Embryonic facial prominence (tissue), 1 donor: ENCODE data around the gene NAV1.

Experiments used
- DNase-seq: peaks from one replicate; pipeline ENCODE4 v3.0.0-alpha.2; 2016; ENCODE audit errors: extremely low spot score

Gene NAV1

GRCh38 chr1:201503397-201504176, 35.3 kb upstream of the NAV1 start:
- DNase-seq = peak; percentile 83

GRCh38 chr1:201504179-201504631, 34.7 kb upstream of the NAV1 start:
- DNase-seq = no peak

- DNase-seq = no peak
These were observed 34.0 kb upstream of the NAV1 start for GRCh38 chr1:201504799-201505502.

GRCh38 chr1:201505503-201505890, 33.4 kb upstream of the NAV1 start:
- no peak for DNase-seq

- DNase-seq = no peak
These were observed 32.8 kb upstream of the NAV1 start for GRCh38 chr1:201506092-201506491.

- DNase-seq = no peak
These were observed 32.2 kb upstream of the NAV1 start, which contains the start of gene CSRP1 for GRCh38 chr1:201506557-201507359. Gene CSRP1 (minus strand): TSS chr1:201507123. CDS start chr1:201496303, 10,820 bp downstream.

GRCh38 chr1:201507360-201507675, 31.6 kb upstream of the NAV1 start:
- no peak for DNase-seq

- no peak for DNase-seq
These were observed 30.1 kb upstream of the NAV1 start for GRCh38 chr1:201508809-201509208.

GRCh38 chr1:201509601-201510374, 29.1 kb upstream of the NAV1 start:
- no peak for DNase-seq

GRCh38 chr1:201510734-201511133, 28.2 kb upstream of the NAV1 start:
- DNase-seq = no peak

- DNase-seq = no peak
These were observed 27.5 kb upstream of the NAV1 start for GRCh38 chr1:201511396-201511940.

- DNase-seq = no peak
These were observed 26.9 kb upstream of the NAV1 start for GRCh38 chr1:201511941-201512539.

- DNase-seq = no peak
These were observed 25.3 kb upstream of the NAV1 start for GRCh38 chr1:201513498-201514243.

GRCh38 chr1:201514466-201514865, 24.5 kb upstream of the NAV1 start:
- DNase-seq = no peak

- no peak for DNase-seq
These were observed 23.7 kb upstream of the NAV1 start for GRCh38 chr1:201515062-201515750.

- no peak for DNase-seq
These were observed 23.0 kb upstream of the NAV1 start for GRCh38 chr1:201515895-201516294.

- no peak for DNase-seq
These were observed 22.3 kb upstream of the NAV1 start for GRCh38 chr1:201516511-201517127.

GRCh38 chr1:201517631-201518030, 21.3 kb upstream of the NAV1 start:
- no peak for DNase-seq

GRCh38 chr1:201518071-201518470, 20.9 kb upstream of the NAV1 start:
- DNase-seq = no peak
